ENCODE results near the gene C18orf63. TPM values are rescaled to one million over a fixed set of nuclear protein-coding genes. Genes with fewer than 3 reads are reported as not detected.

C18orf63 gene
- total and polyA plus RNA-seq, 2 experiments from 2014 or later, result not detected

DNA sequence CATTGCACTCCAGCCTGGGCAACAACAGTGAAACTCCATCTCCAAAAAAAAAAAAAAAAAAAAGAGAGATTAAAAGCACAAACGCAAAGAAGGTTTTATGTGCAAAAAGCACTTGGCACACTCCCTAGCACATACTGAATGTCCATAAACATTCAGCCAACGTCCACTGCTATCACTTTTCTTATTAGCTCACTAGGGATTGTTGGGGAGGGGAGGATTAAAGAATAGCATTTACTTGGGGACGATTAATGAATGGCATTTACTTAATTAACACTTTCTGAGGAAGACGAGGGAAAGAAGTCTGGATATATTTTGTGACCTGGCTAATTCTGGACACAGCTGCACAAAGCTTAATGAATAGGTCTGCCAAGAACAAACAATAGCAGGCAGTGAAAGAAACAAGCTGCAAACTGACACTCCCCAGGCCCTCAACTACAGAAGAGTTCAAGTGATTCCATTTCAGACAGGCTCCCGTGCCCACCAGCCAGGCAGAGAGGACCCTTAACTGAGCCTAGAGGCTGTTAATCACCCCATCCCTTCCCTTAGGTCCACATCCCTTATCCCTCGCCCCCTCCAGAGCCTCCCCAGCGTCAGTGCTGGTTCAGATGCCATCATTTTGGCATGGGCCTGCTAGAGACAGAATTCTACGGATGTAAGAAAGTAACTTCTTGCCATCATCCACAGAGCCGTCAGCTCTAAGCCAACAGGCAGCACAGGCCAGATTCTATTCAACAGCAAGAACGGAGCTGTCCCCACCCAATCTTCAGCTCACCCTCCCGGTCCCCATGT lies 31.3 kb upstream of the C18orf63 start:
- peaks cover 83% of the 10 kb centered on the region for H3K4me1 Mint-ChIP-seq

More for the DNA sequence above, 31.3 kb upstream of the C18orf63 start:
- DNase-seq (ENCODE audit: low spot score) (no peak), ATAC-seq (no peak)
- no peaks in the 10 kb centered on the region for H4K20me1 ChIP-seq (replicated peaks; ENCODE audit: insufficient read depth)
- Mint-ChIP-seq H3K36me3 (ENCODE audit: low read depth) (peaks cover 38% of the 10 kb centered on the region), H3K27me3 (ENCODE audit: insufficient read depth, low read depth, poor library complexity) (peaks cover 11% of the 10 kb centered on the region), H3K27ac (peak overlapping the region; percentile 98), H3K9me3 (peaks cover 2% of the 10 kb centered on the region; the same call in 1 of the 3 replicates), H3K4me3 (no peak overlapping the region; the same call in 2 of the 3 replicates)
- peak overlapping the region; percentile 79; the same call in 1 of the 2 replicates for H3K4me2 ChIP-seq
- H2AFZ ChIP-seq, result no peak overlapping the region
- peaks cover 6% of the 10 kb centered on the region; the same call in 1 of the 2 replicates for H3F3A ChIP-seq (replicated peaks; ENCODE audit: low read depth)
- H3K79me2 ChIP-seq (replicated peaks; ENCODE audit: insufficient read depth), result peaks cover 99% of the 10 kb centered on the region
- peaks cover 79% of the 10 kb centered on the region for H3K4me1 ChIP-seq (ENCODE audit: insufficient read depth)
- TF ChIP-seq CTCF (conservative IDR thresholded peaks at IDR 0.05; ENCODE audit: low read depth in 2 of 2) (no peak), NANOG (IDR thresholded peaks at IDR 0.05; ENCODE audit: borderline replicate concordance) (no peak), CREB1 (CRISPR knock-in tag; IDR thresholded peaks at IDR 0.05; ENCODE audit: low read depth) (no peak), ZNF331 (CRISPR knock-in tag; IDR thresholded peaks at IDR 0.05; ENCODE audit: low read depth) (no peak), ZNF114 (CRISPR knock-in tag; IDR thresholded peaks at IDR 0.05) (no peak), EZH2phosphoT487 (IDR thresholded peaks at IDR 0.05; ENCODE audit: unreplicated experiment) (no peak), JUNB (IDR thresholded peaks at IDR 0.05; ENCODE audit: unreplicated experiment) (no peak), POLR2AphosphoS5 (IDR thresholded peaks at IDR 0.05; ENCODE audit: low read depth) (no peak), EZH2 (IDR thresholded peaks at IDR 0.05; ENCODE audit: low read depth, unreplicated experiment) (no peak), STAT1 (IDR thresholded peaks at IDR 0.05; ENCODE audit: unreplicated experiment) (no peak)
- TF ChIP-seq, protein P1, sequence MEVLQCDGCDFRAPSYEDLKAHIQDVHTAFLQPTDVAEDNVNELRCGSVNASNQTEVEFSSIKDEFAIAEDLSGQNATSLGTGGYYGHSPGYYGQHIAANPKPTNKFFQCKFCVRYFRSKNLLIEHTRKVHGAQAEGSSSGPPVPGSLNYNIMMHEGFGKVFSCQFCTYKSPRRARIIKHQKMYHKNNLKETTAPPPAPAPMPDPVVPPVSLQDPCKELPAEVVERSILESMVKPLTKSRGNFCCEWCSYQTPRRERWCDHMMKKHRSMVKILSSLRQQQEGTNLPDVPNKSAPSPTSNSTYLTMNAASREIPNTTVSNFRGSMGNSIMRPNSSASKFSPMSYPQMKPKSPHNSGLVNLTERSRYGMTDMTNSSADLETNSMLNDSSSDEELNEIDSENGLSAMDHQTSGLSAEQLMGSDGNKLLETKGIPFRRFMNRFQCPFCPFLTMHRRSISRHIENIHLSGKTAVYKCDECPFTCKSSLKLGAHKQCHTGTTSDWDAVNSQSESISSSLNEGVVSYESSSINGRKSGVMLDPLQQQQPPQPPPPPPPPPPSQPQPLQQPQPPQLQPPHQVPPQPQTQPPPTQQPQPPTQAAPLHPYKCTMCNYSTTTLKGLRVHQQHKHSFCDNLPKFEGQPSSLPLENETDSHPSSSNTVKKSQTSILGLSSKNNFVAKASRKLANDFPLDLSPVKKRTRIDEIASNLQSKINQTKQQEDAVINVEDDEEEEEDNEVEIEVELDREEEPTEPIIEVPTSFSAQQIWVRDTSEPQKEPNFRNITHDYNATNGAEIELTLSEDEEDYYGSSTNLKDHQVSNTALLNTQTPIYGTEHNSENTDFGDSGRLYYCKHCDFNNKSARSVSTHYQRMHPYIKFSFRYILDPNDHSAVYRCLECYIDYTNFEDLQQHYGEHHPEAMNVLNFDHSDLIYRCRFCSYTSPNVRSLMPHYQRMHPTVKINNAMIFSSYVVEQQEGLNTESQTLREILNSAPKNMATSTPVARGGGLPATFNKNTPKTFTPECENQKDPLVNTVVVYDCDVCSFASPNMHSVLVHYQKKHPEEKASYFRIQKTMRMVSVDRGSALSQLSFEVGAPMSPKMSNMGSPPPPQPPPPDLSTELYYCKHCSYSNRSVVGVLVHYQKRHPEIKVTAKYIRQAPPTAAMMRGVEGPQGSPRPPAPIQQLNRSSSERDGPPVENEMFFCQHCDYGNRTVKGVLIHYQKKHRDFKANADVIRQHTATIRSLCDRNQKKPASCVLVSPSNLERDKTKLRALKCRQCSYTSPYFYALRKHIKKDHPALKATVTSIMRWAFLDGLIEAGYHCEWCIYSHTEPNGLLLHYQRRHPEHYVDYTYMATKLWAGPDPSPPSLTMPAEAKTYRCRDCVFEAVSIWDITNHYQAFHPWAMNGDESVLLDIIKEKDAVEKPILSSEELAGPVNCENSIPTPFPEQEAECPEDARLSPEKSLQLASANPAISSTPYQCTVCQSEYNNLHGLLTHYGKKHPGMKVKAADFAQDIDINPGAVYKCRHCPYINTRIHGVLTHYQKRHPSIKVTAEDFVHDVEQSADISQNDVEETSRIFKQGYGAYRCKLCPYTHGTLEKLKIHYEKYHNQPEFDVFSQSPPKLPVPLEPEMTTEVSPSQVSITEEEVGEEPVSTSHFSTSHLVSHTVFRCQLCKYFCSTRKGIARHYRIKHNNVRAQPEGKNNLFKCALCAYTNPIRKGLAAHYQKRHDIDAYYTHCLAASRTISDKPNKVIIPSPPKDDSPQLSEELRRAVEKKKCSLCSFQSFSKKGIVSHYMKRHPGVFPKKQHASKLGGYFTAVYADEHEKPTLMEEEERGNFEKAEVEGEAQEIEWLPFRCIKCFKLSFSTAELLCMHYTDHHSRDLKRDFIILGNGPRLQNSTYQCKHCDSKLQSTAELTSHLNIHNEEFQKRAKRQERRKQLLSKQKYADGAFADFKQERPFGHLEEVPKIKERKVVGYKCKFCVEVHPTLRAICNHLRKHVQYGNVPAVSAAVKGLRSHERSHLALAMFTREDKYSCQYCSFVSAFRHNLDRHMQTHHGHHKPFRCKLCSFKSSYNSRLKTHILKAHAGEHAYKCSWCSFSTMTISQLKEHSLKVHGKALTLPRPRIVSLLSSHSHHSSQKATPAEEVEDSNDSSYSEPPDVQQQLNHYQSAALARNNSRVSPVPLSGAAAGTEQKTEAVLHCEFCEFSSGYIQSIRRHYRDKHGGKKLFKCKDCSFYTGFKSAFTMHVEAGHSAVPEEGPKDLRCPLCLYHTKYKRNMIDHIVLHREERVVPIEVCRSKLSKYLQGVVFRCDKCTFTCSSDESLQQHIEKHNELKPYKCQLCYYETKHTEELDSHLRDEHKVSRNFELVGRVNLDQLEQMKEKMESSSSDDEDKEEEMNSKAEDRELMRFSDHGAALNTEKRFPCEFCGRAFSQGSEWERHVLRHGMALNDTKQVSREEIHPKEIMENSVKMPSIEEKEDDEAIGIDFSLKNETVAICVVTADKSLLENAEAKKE (CRISPR knock-in tag; IDR thresholded peaks at IDR 0.05), result no peak
- TF ChIP-seq, protein P2, sequence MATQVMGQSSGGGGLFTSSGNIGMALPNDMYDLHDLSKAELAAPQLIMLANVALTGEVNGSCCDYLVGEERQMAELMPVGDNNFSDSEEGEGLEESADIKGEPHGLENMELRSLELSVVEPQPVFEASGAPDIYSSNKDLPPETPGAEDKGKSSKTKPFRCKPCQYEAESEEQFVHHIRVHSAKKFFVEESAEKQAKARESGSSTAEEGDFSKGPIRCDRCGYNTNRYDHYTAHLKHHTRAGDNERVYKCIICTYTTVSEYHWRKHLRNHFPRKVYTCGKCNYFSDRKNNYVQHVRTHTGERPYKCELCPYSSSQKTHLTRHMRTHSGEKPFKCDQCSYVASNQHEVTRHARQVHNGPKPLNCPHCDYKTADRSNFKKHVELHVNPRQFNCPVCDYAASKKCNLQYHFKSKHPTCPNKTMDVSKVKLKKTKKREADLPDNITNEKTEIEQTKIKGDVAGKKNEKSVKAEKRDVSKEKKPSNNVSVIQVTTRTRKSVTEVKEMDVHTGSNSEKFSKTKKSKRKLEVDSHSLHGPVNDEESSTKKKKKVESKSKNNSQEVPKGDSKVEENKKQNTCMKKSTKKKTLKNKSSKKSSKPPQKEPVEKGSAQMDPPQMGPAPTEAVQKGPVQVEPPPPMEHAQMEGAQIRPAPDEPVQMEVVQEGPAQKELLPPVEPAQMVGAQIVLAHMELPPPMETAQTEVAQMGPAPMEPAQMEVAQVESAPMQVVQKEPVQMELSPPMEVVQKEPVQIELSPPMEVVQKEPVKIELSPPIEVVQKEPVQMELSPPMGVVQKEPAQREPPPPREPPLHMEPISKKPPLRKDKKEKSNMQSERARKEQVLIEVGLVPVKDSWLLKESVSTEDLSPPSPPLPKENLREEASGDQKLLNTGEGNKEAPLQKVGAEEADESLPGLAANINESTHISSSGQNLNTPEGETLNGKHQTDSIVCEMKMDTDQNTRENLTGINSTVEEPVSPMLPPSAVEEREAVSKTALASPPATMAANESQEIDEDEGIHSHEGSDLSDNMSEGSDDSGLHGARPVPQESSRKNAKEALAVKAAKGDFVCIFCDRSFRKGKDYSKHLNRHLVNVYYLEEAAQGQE (IDR thresholded peaks at IDR 0.05; ENCODE audit: unreplicated experiment), result no peak
- TF ChIP-seq, protein P3, sequence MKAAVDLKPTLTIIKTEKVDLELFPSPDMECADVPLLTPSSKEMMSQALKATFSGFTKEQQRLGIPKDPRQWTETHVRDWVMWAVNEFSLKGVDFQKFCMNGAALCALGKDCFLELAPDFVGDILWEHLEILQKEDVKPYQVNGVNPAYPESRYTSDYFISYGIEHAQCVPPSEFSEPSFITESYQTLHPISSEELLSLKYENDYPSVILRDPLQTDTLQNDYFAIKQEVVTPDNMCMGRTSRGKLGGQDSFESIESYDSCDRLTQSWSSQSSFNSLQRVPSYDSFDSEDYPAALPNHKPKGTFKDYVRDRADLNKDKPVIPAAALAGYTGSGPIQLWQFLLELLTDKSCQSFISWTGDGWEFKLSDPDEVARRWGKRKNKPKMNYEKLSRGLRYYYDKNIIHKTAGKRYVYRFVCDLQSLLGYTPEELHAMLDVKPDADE (IDR thresholded peaks at IDR 0.05), result no peak
- H3K9me2 ChIP-seq (ENCODE audit: insufficient read depth), result no peaks in the 10 kb centered on the region
- H3K4me3 ChIP-seq, result no peak overlapping the region
- no peaks in the 10 kb centered on the region for H3K36me3 ChIP-seq (ENCODE audit: insufficient read depth)
- peak overlapping the region; percentile 61; the same call in 1 of the 2 replicates for H3K27ac ChIP-seq (ENCODE audit: low read depth)
- no peaks in the 10 kb centered on the region for H3K27me3 ChIP-seq (ENCODE audit: insufficient read depth)
